ENCODE measurements around the gene EPHB3. TPM values are rescaled to one million over a fixed set of nuclear protein-coding genes. Genes with fewer than 3 reads are reported as not detected.

EPHB3 gene
- total RNA-seq, 1 donor from 2014 or later: 0.15 TPM

DNA sequence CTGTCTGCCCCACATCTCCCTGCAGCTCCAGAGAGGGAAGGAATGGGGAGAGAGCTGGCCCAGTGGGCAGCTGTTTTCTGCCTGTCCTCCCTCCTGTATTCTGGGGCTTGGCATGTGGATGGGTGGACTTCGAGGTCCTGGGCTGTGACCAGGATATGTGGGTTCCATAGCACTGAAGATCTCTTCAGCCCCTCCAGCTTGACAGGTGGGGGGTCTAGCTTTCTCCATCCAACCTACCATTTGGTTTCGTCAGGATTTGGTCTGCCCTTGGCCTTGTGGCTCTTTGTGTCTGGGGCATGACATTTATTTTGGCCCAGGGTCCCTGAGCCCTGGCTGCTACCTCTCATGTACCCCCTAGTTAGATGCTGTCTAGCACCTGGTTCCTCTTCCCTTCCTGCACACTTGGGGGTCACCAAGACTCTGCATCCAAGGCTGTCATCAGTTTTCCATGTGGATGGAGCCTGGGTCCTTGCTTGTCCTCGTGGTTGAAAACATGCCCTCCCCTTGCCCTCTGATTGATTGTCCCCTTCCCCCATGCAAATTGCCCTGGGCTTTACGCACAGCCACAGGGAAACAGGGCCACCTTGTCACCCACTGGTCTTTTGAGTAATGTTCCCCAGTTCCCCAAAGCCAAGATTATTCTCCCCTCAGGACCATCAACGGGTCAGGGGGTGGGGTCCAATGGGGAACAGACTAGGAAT is 3.2 kb downstream of the EPHB3 start:
- no peak for DNase-seq (ENCODE audit: low read depth)

- DNase-seq (ENCODE audit: low read depth): peak; percentile 79
Observed at GRCh38 chr3:184565421-184566211, 4.0 kb downstream of the EPHB3 start.

DNA sequence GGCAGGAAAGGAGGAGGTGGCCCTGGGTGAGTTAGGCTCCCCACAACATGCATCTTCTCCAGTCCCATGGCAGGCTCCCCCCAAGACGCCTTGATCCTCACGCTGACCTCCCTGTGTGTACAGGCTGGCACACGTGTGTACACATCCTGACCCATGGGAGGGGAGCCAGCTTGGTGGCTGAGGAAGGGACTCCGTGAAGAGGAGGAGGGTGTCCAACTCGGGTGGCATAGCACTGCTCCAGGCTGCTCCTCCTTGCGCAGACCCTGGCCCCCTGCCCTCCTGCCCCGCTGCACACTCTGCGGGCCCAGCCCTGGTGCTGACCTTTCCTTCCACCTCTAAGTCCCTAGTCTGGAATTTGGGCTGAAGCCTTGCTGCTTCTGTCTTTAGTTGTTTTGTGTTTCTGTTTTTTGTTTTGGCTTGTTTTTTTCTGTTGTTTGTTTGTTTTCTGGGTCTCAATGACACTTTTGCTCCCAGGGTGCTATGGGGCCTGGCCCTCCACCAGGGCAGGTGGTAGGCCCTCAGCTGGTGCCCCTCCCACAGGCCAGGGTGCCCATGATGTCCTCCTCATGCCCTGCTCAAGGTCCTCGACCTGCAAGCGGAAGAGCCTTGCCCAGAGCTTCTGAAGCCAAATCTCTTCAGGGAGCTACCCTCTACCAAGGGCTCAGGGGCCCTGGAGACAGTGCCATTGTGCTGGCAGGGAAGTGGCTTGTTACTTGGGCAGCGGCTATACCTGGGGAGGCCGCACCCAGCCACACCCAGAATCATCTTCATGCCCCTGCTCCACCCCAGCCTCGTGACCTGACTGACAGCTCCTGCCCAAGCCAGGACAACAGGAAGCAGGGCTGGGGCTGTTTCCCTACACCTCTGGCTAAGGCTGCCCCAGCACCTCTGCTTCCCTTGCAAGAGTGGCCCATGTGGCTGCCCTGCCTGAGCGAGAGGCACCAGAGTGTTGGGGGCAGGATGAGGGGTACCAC is 5.1 kb downstream of the EPHB3 start:
- DNase-seq (ENCODE audit: low read depth): no peak

- DNase-seq (ENCODE audit: low read depth): no peak
Observed at GRCh38 chr3:184567946-184568559, 6.5 kb downstream of the EPHB3 start.

DNA sequence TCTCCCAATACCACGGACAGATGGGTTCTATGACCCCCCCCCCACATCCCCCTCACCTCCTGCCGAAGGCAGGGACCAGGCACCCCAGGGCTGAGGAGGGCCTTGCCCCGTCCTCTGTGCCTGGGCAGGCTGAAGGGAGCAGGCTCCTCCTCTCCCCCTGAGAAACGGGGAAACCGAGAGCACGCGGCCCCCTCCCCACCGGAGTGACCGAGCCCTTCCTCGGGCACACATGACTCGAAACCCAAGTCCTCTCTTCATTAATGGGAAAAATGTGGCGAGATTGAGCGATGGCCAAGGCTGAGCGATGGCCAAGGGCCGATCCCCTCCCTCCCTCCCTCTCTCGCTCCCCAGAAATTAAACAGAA is 7.0 kb downstream of the EPHB3 start:
- DNase-seq (ENCODE audit: low read depth): no peak

DNA sequence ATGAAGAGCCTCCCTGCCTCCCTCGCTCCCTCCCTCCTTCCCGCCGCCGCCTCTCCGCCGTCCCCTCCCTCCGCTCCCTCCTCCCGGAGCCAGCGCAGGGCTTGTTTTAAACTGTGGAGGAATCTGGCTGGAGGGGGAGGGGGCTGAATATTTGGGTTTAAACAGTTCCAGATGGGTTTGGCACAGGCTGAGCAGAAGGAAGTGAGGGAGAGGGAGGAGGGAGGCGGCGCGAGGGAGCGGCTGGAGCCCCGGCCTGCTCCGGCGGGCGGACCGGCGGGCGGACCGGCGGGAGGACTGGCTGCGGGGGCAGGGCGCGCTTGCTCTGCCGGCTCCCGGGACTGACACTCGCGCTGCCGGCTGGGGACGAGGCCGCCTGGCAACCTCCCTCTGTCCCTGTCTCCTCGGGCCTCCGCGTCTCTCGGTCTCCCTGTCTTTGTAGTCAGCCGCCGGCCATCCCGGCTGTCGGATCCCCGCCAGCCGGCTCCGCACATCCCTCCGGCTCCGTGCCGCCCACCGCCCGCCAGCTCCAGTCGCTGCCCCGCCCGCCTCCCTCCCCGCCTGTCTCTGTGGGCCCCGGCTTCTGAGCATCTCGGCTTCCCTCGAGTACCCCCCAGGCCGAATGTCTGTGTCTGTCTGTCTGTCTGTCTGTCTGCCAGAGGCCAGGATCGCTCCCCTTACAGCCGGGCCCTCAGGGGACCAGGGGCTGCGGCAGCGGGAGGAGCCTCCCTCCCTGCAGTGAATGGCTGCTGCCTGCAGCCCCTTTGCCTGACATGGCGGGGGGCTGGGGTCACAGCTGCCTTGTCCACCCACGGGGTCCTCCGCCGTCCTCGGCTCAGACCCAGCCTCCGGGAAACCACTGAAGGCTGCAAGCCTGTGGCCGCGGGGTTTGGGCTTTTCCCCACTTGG is 7.6 kb downstream of the EPHB3 start:
- DNase-seq (ENCODE audit: low read depth): no peak

GRCh38 chr3:184570035-184570434 is 8.4 kb downstream of the EPHB3 start:
- DNase-seq (ENCODE audit: low read depth): no peak

- DNase-seq (ENCODE audit: low read depth): no peak
Observed at GRCh38 chr3:184570489-184570888, 8.9 kb downstream of the EPHB3 start.

GRCh38 chr3:184571750-184572377 is 10.3 kb downstream of the EPHB3 start:
- DNase-seq (ENCODE audit: low read depth): no peak

DNA sequence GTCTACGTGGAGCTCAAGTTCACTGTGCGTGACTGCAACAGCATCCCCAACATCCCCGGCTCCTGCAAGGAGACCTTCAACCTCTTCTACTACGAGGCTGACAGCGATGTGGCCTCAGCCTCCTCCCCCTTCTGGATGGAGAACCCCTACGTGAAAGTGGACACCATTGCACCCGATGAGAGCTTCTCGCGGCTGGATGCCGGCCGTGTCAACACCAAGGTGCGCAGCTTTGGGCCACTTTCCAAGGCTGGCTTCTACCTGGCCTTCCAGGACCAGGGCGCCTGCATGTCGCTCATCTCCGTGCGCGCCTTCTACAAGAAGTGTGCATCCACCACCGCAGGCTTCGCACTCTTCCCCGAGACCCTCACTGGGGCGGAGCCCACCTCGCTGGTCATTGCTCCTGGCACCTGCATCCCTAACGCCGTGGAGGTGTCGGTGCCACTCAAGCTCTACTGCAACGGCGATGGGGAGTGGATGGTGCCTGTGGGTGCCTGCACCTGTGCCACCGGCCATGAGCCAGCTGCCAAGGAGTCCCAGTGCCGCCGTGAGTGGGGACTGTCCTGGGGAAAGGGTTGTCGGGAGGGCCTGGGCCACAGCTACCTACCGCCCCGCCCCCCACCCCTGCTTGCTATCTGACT is 11.2 kb downstream of the EPHB3 start:
- DNase-seq (ENCODE audit: low read depth): no peak

DNA sequence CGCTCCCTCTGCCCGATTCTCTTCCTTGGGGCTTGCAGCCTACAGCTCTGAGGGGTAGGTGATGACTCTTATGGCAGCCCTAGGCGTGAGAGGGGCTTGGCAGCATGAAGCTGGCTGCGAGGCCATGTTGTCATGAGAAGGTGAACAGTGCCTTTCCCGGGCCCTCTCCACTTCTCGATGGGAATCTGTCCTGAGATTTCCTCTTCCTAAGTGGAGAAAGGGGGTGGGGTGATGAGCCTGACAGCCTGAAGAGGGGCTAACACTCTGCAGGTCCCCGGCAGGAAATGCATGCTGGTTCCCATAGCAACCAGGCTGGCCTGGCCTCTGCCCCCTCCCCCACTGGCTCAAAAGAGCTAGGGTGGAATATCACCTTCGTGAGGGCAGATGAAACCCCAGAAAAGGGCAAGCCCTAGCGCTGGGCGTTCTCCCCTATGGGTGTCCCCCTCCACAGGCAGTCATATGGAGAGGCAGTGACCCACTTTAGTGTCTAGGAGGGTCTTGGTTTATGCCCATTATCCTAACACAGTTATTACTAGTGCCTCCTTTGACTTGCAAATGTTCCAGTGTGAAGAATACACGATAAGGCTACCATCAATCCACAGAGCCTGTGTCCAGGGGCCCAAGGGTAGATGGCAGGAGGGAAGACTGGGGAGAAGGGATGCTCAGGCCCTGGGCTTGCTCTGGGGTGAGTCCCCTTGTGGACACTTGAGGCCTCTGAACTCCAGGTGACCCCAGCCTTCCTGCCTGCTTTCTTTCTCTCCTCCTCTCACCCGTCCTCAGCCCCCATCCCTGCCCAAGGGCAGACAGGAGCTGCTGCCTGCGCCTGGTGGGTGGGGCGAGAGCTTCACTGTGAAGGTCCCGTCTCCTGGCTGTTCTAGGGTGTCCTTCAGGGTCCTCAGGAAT is 13.2 kb downstream of the EPHB3 start:
- no peak for DNase-seq (ENCODE audit: low read depth)

DNA sequence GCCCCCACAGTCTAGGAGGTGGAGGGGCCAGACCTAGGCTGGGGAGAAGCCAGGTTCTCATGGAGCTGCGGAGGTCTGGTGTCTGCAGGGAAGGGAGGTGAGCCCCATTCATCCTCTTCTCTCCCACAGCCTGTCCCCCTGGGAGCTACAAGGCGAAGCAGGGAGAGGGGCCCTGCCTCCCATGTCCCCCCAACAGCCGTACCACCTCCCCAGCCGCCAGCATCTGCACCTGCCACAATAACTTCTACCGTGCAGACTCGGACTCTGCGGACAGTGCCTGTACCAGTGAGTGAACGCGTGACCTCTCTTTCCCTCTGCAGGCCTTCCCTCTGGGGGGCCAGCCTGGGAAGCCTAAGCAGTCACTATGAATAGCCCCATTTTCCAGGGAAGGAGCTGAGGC is 14.1 kb downstream of the EPHB3 start:
- no peak for DNase-seq (ENCODE audit: low read depth)

DNA sequence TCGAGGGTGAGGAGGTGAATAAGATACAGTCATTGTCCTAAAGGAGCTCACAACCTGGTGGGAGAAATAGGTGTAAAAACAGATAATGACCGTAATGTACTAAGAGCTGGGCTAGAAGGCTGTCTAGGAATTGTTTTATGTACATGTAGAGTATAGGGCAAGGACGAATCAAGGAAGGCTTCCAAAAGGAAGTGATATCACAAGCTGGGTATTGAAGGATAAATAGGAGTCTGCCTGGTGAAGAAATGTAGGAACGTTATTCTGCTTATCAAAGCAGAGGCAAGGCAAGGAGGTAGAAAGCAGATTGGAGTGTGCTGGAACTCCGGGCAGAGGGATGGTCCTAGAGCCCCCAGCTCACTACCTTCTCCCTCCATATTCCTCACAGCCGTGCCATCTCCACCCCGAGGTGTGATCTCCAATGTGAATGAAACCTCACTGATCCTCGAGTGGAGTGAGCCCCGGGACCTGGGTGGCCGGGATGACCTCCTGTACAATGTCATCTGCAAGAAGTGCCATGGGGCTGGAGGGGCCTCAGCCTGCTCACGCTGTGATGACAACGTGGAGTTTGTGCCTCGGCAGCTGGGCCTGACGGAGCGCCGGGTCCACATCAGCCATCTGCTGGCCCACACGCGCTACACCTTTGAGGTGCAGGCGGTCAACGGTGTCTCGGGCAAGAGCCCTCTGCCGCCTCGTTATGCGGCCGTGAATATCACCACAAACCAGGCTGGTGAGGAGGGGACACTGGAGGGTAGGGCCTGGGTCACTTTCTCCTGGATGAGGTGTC is 15.1 kb downstream of the EPHB3 start:
- DNase-seq (ENCODE audit: low read depth): no peak

GRCh38 chr3:184577546-184577945 is 16.0 kb downstream of the EPHB3 start:
- DNase-seq (ENCODE audit: low read depth): no peak

DNA sequence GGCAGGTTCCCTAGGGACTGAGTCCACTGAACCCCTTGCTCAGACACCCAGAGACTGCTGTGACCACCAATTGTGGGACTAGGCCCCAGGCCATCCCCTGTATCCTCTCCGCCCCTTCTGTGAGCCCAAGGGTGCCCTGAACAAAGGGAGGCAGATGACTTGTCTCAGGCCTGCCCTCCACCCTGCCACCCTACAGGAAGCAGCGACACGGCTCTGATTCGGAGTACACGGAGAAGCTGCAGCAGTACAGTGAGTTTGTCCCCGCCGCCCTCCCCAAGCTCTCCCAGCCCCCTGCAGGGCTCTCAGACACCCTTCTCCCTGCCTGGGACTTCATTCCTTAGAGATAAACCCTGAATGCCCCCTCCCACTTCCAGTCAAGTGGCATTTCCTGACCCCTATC is 16.6 kb downstream of the EPHB3 start:
- no peak for DNase-seq (ENCODE audit: low read depth)

DNA sequence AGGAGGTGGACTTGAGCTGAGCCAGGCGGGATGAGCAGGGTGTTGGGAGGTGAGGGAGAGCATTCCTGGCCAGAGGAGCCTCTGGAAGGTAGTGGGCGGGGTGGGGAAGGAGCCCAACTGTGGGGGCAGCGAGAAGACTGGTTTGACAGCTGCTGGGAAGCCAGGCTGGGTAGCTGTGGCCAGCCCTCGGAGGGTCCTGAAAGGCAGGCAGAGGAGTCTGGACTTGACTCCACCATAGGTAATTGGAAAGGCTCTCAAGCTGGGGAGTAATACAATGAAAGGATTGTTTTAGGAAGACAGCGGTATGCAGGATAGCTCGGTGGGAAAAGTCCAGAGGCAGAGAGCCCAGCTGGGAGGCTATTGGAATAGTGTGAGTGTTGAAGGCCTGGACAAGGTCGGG is 17.2 kb downstream of the EPHB3 start:
- no peak for DNase-seq (ENCODE audit: low read depth)

DNA sequence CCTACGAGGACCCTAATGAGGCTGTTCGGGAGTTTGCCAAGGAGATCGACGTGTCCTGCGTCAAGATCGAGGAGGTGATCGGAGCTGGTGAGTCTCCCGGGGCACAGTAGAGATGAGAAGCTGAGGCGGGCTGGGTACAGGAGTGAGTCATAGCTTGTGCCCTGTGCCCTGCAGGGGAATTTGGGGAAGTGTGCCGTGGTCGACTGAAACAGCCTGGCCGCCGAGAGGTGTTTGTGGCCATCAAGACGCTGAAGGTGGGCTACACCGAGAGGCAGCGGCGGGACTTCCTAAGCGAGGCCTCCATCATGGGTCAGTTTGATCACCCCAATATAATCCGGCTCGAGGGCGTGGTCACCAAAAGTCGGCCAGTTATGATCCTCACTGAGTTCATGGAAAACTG is 17.9 kb downstream of the EPHB3 start:
- no peak for DNase-seq (ENCODE audit: low read depth)

DNA sequence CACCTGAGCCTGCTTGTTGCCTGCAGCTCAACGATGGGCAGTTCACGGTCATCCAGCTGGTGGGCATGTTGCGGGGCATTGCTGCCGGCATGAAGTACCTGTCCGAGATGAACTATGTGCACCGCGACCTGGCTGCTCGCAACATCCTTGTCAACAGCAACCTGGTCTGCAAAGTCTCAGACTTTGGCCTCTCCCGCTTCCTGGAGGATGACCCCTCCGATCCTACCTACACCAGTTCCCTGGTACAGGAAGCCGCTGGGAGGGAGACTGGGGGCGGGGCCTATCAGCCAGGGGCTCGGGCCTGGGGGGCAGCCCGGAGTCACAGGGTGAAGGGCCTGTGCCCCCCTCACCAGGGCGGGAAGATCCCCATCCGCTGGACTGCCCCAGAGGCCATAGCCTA is 18.8 kb downstream of the EPHB3 start:
- DNase-seq (ENCODE audit: low read depth): no peak
